Tibial nerve (tissue), 4 donors: Measurements from ENCODE around the gene THAP2. TPM values are rescaled to one million over a fixed set of nuclear protein-coding genes. Genes with fewer than 3 reads are reported as not detected.
"Not testable (repeated sequence)": the region's sequence is repeated elsewhere in the genome, so short reads cannot be mapped to it uniquely, and the experiment has no call there.

Experiments used
- DNase-seq, 2 donors: peaks; one replicate each; pipeline ENCODE4 v3.0.0-alpha.2; 2019; ENCODE audit warnings: low spot score in 2 of 2
- H3K27ac ChIP-seq, 4 donors: fragments of 200-600 bp; sonication (generic) in 3 of 4; one replicate each; pipeline ENCODE4 v1.5.1; 2017 to 2019; ENCODE audit warnings: mild to moderate bottlenecking in 1 of 4
- H3K27me3 ChIP-seq, 2 donors: fragments of 200-600 bp; sonication (generic) in 1 of 2; one replicate each; pipeline versions ENCODE4 v1.5.1 to v1.6.0; 2017 to 2019
- H3K36me3 ChIP-seq, 3 donors: fragments of 200-600 bp; sonication (generic); one replicate each; pipeline ENCODE4 v1.5.1; 2018 to 2019
- H3K4me1 ChIP-seq, 4 donors: fragments of 200-600 bp; sonication (generic) in 3 of 4; one replicate each; pipeline ENCODE4 v1.5.1; 2017 to 2019
- H3K4me3 ChIP-seq, 4 donors: fragments of 200-600 bp; sonication (generic) in 3 of 4; one replicate each; pipeline ENCODE4 v1.5.1; 2017 to 2019; ENCODE audit warnings: mild to moderate bottlenecking in 1 of 4, moderate library complexity in 1 of 4
- H3K9me3 ChIP-seq, 4 donors: fragments of 200-600 bp; sonication (generic) in 3 of 4; one replicate each; pipeline ENCODE4 v1.5.1; 2017 to 2019
- EP300 ChIP-seq, 2 donors: sonication (generic); formaldehyde crosslinking; IDR thresholded peaks; one replicate each; pipeline ENCODE4 v1.6.1; 2017; ENCODE audit warnings: antibody characterized with exemption in 2 of 2, mild to moderate bottlenecking in 1 of 2
- POLR2A ChIP-seq, 2 donors: fragments of 450-650 bp; IDR thresholded peaks; one replicate each; pipeline ENCODE4 v1.6.1; 2017; ENCODE audit warnings: antibody characterized with exemption in 2 of 2, mild to moderate bottlenecking in 2 of 2, moderate library complexity in 2 of 2
- WGBS, 2 donors: methylation state at CpG; one replicate each; pipeline ENCODE4 v1.1.5; 2018; 5-methylcytosine and 5-hydroxymethylcytosine counted together
- total RNA-seq, 4 donors: library from RNA; depleted of rRNA; stranded (reverse); fragments of >200 nt; gene quantifications; one replicate each; pipeline ENCODE4 v1.1.0, GENCODE V29; 2016
- TF ChIP-seq, protein P1 (sequence below), 5 experiments: fragments of 200-600 bp in 3 of 5; fragments of 450-650 bp in 2 of 5; sonication (generic) in 3 of 5; IDR thresholded peaks; one replicate each; pipeline ENCODE4 v1.5.1; 2016 to 2019; ENCODE audit warnings: antibody characterized with exemption in 5 of 5, mild to moderate bottlenecking in 3 of 5, moderate library complexity in 2 of 5

Gene THAP2
- total RNA-seq, 4 donors from 2014 or later: 2.1 to 5.0 (median 2.3) TPM

DNA sequence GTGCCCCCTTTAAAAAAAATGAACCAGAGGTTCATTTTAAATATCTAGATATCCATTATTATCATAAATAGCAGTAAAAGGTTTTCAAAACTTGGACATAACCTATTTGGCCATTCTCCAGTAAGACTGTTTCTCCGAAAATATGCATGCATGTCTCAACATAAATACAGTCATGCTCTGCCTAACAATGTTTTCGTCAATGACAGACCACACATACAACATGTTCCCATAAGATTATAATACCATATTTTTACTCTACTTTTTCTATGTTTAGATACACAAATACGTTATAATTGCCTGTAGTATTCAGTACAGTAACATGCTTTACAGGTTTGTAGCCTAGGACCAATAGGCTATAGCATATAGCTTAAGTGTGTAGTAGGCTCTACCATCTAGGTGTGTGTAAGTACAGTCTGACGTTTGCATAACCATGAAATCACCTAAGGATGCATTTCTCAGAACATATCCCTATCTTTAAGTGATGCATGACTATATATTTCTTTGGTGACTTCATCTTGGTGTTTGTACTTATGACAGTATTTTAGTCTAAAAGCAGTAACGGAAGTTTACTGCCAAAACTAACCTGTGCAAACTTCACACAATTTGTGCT lies 25.0 kb downstream of the THAP2 start:
- Histone ChIP-seq H3K36me3 (peaks cover 0 to 1% (median 0%) of the 10 kb centered on the region in 3 donors), H3K27ac (no peak overlapping the region), H3K4me3 (no peak overlapping the region), H3K9me3 (no peaks in the 10 kb centered on the region), H3K27me3 (no peaks in the 10 kb centered on the region), H3K4me1 (peaks cover 0 to 43% (median 17%) of the 10 kb centered on the region in 4 donors)
- 79 to 83% methylated on average over 5 of the region's 5 CpGs for WGBS, 2 donors
- no peak for TF ChIP-seq POLR2A (IDR thresholded peaks at IDR 0.05)
- TF ChIP-seq EP300 (IDR thresholded peaks at IDR 0.05): no peak
- DNase-seq: no peak

DNA sequence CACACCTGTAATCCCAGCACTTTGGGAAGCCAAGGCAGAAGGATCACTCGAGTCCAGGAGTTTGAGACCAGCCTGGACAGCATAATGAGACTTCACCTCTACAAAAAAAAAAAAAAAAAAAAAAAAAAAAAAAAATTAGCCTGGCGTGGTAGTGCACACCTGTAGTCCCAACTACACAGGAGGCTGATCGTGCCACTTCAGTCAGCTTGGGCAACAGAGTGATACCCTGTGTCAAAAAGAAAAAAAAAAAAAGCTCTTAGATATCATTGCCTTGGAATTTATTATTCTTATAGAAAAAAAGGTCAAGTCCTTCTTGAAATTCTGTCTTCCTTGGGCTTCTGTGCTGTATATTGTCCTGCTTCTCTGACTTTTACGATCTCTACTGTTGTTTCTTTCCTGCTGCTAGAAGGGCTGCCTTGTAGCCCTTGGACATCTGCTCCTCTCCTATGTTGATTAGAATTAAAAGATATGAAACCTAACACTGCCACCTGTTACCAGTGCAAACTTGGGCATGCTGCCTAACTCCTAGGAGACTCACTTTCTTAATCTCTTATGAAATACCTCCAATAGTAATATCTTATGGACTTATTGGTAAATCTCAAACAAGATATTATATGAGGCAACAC lies 27.5 kb downstream of the THAP2 start:
- Histone ChIP-seq H3K36me3 (peaks cover 0 to 11% (median 0%) of the 10 kb centered on the region in 3 donors), H3K27me3 (no peaks in the 10 kb centered on the region), H3K4me3 (no peak overlapping the region), H3K4me1 (peaks cover 0 to 30% (median 14%) of the 10 kb centered on the region in 4 donors), H3K27ac (no peak overlapping the region), H3K9me3 (no peaks in the 10 kb centered on the region)
- no peak for TF ChIP-seq EP300 (IDR thresholded peaks at IDR 0.05)
- no peak for TF ChIP-seq POLR2A (IDR thresholded peaks at IDR 0.05)
- TF ChIP-seq, protein P1, sequence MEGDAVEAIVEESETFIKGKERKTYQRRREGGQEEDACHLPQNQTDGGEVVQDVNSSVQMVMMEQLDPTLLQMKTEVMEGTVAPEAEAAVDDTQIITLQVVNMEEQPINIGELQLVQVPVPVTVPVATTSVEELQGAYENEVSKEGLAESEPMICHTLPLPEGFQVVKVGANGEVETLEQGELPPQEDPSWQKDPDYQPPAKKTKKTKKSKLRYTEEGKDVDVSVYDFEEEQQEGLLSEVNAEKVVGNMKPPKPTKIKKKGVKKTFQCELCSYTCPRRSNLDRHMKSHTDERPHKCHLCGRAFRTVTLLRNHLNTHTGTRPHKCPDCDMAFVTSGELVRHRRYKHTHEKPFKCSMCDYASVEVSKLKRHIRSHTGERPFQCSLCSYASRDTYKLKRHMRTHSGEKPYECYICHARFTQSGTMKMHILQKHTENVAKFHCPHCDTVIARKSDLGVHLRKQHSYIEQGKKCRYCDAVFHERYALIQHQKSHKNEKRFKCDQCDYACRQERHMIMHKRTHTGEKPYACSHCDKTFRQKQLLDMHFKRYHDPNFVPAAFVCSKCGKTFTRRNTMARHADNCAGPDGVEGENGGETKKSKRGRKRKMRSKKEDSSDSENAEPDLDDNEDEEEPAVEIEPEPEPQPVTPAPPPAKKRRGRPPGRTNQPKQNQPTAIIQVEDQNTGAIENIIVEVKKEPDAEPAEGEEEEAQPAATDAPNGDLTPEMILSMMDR (IDR thresholded peaks at IDR 0.05): no peak
- WGBS, 2 donors: 90 to 92% methylated on average over 4 of the region's 4 CpGs
- DNase-seq: no peak

DNA sequence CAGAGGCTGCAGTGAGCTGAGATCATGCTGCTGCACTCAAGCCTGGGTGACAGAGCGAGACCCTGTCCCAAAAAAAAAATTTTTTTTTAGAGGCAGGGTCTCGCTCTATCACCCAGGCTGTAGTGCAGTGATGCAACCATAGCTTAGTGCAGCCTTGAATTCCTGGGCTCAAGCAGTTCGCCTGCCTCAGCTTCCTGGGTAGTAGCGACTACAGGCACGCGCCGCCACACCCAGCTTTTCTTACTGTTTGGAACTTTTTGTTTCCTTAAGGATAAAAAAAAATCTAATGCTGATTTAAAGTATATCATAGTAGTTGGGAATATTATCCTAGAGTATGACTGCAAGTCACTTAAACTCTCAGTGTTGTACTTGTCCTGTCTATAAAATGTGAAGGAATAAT lies 29.0 kb downstream of the THAP2 start:
- H3K4me3 ChIP-seq: no peak overlapping the region
- WGBS, 2 donors: 99% methylated on average over 7 of the region's 7 CpGs
- H3K4me1 ChIP-seq: peaks cover 0 to 14% (median 8%) of the 10 kb centered on the region in 4 donors
- no peak for DNase-seq
- no peaks in the 10 kb centered on the region for H3K27me3 ChIP-seq
- no peak overlapping the region for H3K27ac ChIP-seq
- TF ChIP-seq POLR2A (IDR thresholded peaks at IDR 0.05) (no peak), EP300 (IDR thresholded peaks at IDR 0.05) (no peak)
- TF ChIP-seq, protein P1 (IDR thresholded peaks at IDR 0.05): no peak
- H3K36me3 ChIP-seq: peaks cover 0 to 26% (median 0%) of the 10 kb centered on the region in 3 donors
- no peaks in the 10 kb centered on the region for H3K9me3 ChIP-seq

GRCh38 chr12:71693651-71694050 lies 29.6 kb downstream of the THAP2 start:
- H3K9me3 ChIP-seq, H3K27me3 ChIP-seq, H3K4me3 ChIP-seq, H3K4me1 ChIP-seq, DNase-seq: not testable (repeated sequence)
- Histone ChIP-seq H3K36me3 (peaks cover 0 to 31% (median 0%) of the 10 kb centered on the region in 3 donors), H3K27ac (peak overlapping the region in 1 of 4 donors; percentile 10)
- WGBS, 2 donors: 71 to 93% methylated on average over 5 of the region's 5 CpGs

- H3K9me3 ChIP-seq: no peaks in the 10 kb centered on the region
- H3K27ac ChIP-seq: peak overlapping the region in 1 of 4 donors; percentile 10
- H3K36me3 ChIP-seq: peaks cover 0 to 37% (median 4%) of the 10 kb centered on the region in 3 donors
- no peak for DNase-seq
- H3K4me3 ChIP-seq: no peak overlapping the region
- WGBS, 2 donors: 89 to 100% methylated on average over 1 of the region's 1 CpG
- no peaks in the 10 kb centered on the region for H3K27me3 ChIP-seq
- TF ChIP-seq, protein P1 (IDR thresholded peaks at IDR 0.05): no peak
- TF ChIP-seq POLR2A (IDR thresholded peaks at IDR 0.05) (no peak), EP300 (IDR thresholded peaks at IDR 0.05) (no peak)
- peaks cover 0 to 6% (median 2%) of the 10 kb centered on the region in 4 donors for H3K4me1 ChIP-seq
Observed at GRCh38 chr12:71694099-71694820, 30.2 kb downstream of the THAP2 start.

DNA sequence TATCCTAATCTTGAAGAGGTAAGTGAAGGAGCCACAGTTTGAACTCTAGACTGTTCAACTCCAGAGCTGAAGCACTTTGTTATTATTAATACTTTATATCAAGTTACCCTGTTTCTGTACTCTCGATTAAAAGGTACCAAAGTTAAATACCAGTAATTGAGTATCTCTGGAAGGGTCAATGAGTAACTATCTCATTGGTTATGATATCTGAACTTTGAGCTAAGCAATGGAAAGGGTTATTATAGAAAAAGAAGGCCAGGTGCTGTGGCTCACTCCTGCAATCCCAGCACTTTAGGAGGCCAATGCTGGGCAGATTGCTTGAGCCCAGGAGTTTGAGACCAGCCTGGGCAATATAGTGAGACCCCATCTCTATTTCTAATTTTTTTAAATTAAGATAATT lies 31.7 kb downstream of the THAP2 start:
- H3K4me1 ChIP-seq: peaks cover 0 to 4% (median 0%) of the 10 kb centered on the region in 4 donors
- H3K9me3 ChIP-seq: no peaks in the 10 kb centered on the region
- WGBS, 2 donors: 95 to 100% methylated on average over 1 of the region's 1 CpG
- TF ChIP-seq, protein P1 (IDR thresholded peaks at IDR 0.05): no peak
- no peak for TF ChIP-seq POLR2A (IDR thresholded peaks at IDR 0.05)
- TF ChIP-seq EP300 (IDR thresholded peaks at IDR 0.05): no peak
- no peaks in the 10 kb centered on the region for H3K27me3 ChIP-seq
- no peak for DNase-seq
- peaks cover 0 to 52% (median 4%) of the 10 kb centered on the region in 3 donors for H3K36me3 ChIP-seq
- H3K4me3 ChIP-seq: no peak overlapping the region
- H3K27ac ChIP-seq: no peak overlapping the region

DNA sequence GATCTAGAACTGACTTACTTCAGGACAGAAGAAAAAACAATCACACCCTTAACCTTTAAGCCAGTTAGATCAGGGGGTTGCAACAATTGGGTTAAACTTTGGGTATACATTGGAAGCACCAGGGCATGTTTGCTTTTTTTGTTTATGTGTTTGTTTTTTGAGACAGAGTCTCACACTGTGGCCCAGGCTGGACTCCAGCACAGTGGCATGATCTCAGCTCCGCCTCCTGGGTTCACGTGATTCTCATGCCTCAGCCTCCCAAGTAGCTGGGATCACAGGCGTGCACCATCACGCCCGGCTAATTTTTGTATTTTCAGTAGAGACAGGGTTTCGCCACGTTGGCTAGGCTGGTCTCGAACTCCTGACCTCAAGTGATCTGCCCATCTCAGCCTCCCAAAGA lies 38.1 kb downstream of the THAP2 start:
- 90 to 95% methylated on average over 8 of the region's 8 CpGs for WGBS, 2 donors
- H3K4me1 ChIP-seq, DNase-seq, H3K27me3 ChIP-seq, H3K27ac ChIP-seq, H3K4me3 ChIP-seq, H3K9me3 ChIP-seq: not testable (repeated sequence)
- H3K36me3 ChIP-seq: peaks cover 0 to 77% (median 4%) of the 10 kb centered on the region in 3 donors
